Mammary epithelial cell (primary cell): ENCODE data around the gene FIS1.

Experiments
- EZH2 ChIP-seq: IDR thresholded peaks from 2 replicates; pipeline ENCODE4 v1.6.1; 2012; ENCODE audit warnings: low read length, inconsistent platforms, borderline replicate concordance
- TF ChIP-seq, protein P1 (sequence below), 2 donors: IDR thresholded peaks in 1 of 2; conservative IDR thresholded peaks in 1 of 2; 2 replicates each; pipeline ENCODE4 v1.5.1; 2011 to 2012; ENCODE audit warnings: inconsistent platforms in 2 of 2, low read length in 2 of 2, mild to moderate bottlenecking in 2 of 2, control low read depth in 1 of 2, low read depth in 1 of 2; ENCODE audit not compliant: insufficient read depth in 1 of 2; ENCODE audit errors: extremely low read depth in 1 of 2

DNA sequence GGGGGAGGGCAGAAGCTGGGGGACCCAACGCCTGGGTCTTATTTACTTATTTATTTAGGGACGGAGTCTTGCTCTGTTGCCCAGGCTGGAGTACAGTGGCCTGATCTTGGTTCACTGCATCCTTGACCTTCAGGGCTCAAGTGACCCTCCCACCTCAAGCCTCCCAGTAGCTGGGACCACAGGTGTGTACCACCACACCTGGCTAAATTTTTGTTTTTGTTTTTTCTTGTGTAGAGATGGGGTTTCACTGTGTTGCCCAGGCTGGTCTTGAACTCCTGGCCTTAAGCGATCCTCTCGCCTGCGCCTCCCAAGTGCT is 42.3 kb downstream of the FIS1 start:
- TF ChIP-seq, protein P1, sequence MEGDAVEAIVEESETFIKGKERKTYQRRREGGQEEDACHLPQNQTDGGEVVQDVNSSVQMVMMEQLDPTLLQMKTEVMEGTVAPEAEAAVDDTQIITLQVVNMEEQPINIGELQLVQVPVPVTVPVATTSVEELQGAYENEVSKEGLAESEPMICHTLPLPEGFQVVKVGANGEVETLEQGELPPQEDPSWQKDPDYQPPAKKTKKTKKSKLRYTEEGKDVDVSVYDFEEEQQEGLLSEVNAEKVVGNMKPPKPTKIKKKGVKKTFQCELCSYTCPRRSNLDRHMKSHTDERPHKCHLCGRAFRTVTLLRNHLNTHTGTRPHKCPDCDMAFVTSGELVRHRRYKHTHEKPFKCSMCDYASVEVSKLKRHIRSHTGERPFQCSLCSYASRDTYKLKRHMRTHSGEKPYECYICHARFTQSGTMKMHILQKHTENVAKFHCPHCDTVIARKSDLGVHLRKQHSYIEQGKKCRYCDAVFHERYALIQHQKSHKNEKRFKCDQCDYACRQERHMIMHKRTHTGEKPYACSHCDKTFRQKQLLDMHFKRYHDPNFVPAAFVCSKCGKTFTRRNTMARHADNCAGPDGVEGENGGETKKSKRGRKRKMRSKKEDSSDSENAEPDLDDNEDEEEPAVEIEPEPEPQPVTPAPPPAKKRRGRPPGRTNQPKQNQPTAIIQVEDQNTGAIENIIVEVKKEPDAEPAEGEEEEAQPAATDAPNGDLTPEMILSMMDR (conservative IDR thresholded peaks at IDR 0.05 in 1 of 2, IDR thresholded peaks at IDR 0.05 in 1 of 2; ENCODE audit: extremely low read depth in 1 of 2, insufficient read depth in 1 of 2, low read depth in 1 of 2, low read length in 2 of 2), result no peak
- no peak for TF ChIP-seq EZH2
